ENCODE measurements around the gene OR6K3. TPM values are rescaled to one million over a fixed set of nuclear protein-coding genes. Genes with fewer than 3 reads are reported as not detected.
"Not testable (repeated sequence)": the region's sequence is repeated elsewhere in the genome, so short reads cannot be mapped to it uniquely, and the experiment has no call there.

Gene OR6K3
- total RNA-seq, 1 donor from 2014 or later = not detected

GRCh38 chr1:158717344-158717743 lies 3.2 kb downstream of the OR6K3 start:
- H3K27ac ChIP-seq (ENCODE audit: low read depth, low read length) = no peak overlapping the region
- H3K36me3 ChIP-seq (ENCODE audit: control insufficient read depth in 3 of 3, insufficient read depth in 3 of 3, low read length in 3 of 3) = no peaks in the 10 kb centered on the region
- H3K27me3 ChIP-seq (ENCODE audit: control insufficient read depth in 3 of 3, insufficient read depth in 3 of 3, low read length in 3 of 3) = no peaks in the 10 kb centered on the region

GRCh38 chr1:158716335-158716734 lies 4.2 kb downstream of the OR6K3 start:
- H3K4me3 ChIP-seq (ENCODE audit: low read length in 3 of 3) = no peak overlapping the region
- H3K27me3 ChIP-seq (ENCODE audit: control insufficient read depth in 3 of 3, insufficient read depth in 3 of 3, low read length in 3 of 3) = no peaks in the 10 kb centered on the region
- no peaks in the 10 kb centered on the region for H3K4me1 ChIP-seq (ENCODE audit: control insufficient read depth in 3 of 3, insufficient read depth in 3 of 3, low read length in 3 of 3)
- no peaks in the 10 kb centered on the region for H3K36me3 ChIP-seq (ENCODE audit: control insufficient read depth in 3 of 3, insufficient read depth in 3 of 3, low read length in 3 of 3)
- H3K9me3 ChIP-seq (ENCODE audit: control insufficient read depth in 3 of 3, low read length in 3 of 3) = no peaks in the 10 kb centered on the region
- H3K27ac ChIP-seq (ENCODE audit: low read depth, low read length) = no peak overlapping the region
- no peak overlapping the region for H3K9ac ChIP-seq (ENCODE audit: low read depth in 1 of 3, low read length in 3 of 3)

More at GRCh38 chr1:158717344-158717743, 3.2 kb downstream of the OR6K3 start:
- Histone ChIP-seq H3K4me3 (ENCODE audit: low read length in 3 of 3) (no peak overlapping the region), H3K4me1 (ENCODE audit: control insufficient read depth in 3 of 3, insufficient read depth in 3 of 3, low read length in 3 of 3) (no peaks in the 10 kb centered on the region), H3K9ac (ENCODE audit: low read depth in 1 of 3, low read length in 3 of 3) (no peak overlapping the region), H3K9me3 (ENCODE audit: control insufficient read depth in 3 of 3, low read length in 3 of 3) (no peaks in the 10 kb centered on the region)

- Histone ChIP-seq H3K36me3 (ENCODE audit: control insufficient read depth in 3 of 3, insufficient read depth in 3 of 3, low read length in 3 of 3) (no peaks in the 10 kb centered on the region), H3K9ac (ENCODE audit: low read depth in 1 of 3, low read length in 3 of 3) (no peak overlapping the region), H3K27me3 (ENCODE audit: control insufficient read depth in 3 of 3, insufficient read depth in 3 of 3, low read length in 3 of 3) (no peaks in the 10 kb centered on the region), H3K9me3 (ENCODE audit: control insufficient read depth in 3 of 3, low read length in 3 of 3) (no peaks in the 10 kb centered on the region), H3K4me3 (ENCODE audit: low read length in 3 of 3) (no peak overlapping the region), H3K27ac (ENCODE audit: low read depth, low read length) (no peak overlapping the region), H3K4me1 (ENCODE audit: control insufficient read depth in 3 of 3, insufficient read depth in 3 of 3, low read length in 3 of 3) (no peaks in the 10 kb centered on the region)
Measured at GRCh38 chr1:158714754-158715153, 5.8 kb downstream of the OR6K3 start.

- Histone ChIP-seq H3K9ac (ENCODE audit: low read depth in 1 of 3, low read length in 3 of 3) (no peak overlapping the region), H3K27ac (ENCODE audit: low read depth, low read length) (no peak overlapping the region), H3K4me3 (ENCODE audit: low read length in 3 of 3) (no peak overlapping the region), H3K4me1 (ENCODE audit: control insufficient read depth in 3 of 3, insufficient read depth in 3 of 3, low read length in 3 of 3) (no peaks in the 10 kb centered on the region), H3K27me3 (ENCODE audit: control insufficient read depth in 3 of 3, insufficient read depth in 3 of 3, low read length in 3 of 3) (no peaks in the 10 kb centered on the region), H3K9me3 (ENCODE audit: control insufficient read depth in 3 of 3, low read length in 3 of 3) (no peaks in the 10 kb centered on the region), H3K36me3 (ENCODE audit: control insufficient read depth in 3 of 3, insufficient read depth in 3 of 3, low read length in 3 of 3) (no peaks in the 10 kb centered on the region)
Measured at GRCh38 chr1:158711098-158711497, 9.4 kb downstream of the OR6K3 start.

- Histone ChIP-seq H3K9me3 (ENCODE audit: control insufficient read depth in 3 of 3, low read length in 3 of 3) (no peaks in the 10 kb centered on the region), H3K4me1 (ENCODE audit: control insufficient read depth in 3 of 3, insufficient read depth in 3 of 3, low read length in 3 of 3) (no peaks in the 10 kb centered on the region), H3K4me3 (ENCODE audit: low read length in 3 of 3) (no peak overlapping the region), H3K27ac (ENCODE audit: low read depth, low read length) (no peak overlapping the region), H3K27me3 (ENCODE audit: control insufficient read depth in 3 of 3, insufficient read depth in 3 of 3, low read length in 3 of 3) (no peaks in the 10 kb centered on the region), H3K36me3 (ENCODE audit: control insufficient read depth in 3 of 3, insufficient read depth in 3 of 3, low read length in 3 of 3) (no peaks in the 10 kb centered on the region), H3K9ac (ENCODE audit: low read depth in 1 of 3, low read length in 3 of 3) (no peak overlapping the region)
Measured at GRCh38 chr1:158706096-158706495, 14.4 kb downstream of the OR6K3 start.

GRCh38 chr1:158700552-158700951 lies 20.0 kb downstream of the OR6K3 start, which contains the start of gene OR6K2:
TSS of gene OR6K2 (minus strand) at chr1:158700652. CDS start at chr1:158700652, 0 bp downstream.
- Histone ChIP-seq H3K36me3 (ENCODE audit: control insufficient read depth in 3 of 3, insufficient read depth in 3 of 3, low read length in 3 of 3) (no peaks in the 10 kb centered on the region), H3K27me3 (ENCODE audit: control insufficient read depth in 3 of 3, insufficient read depth in 3 of 3, low read length in 3 of 3) (no peaks in the 10 kb centered on the region), H3K4me3 (ENCODE audit: low read length in 3 of 3) (no peak within 1 kb of the TSS), H3K9ac (ENCODE audit: low read depth in 1 of 3, low read length in 3 of 3) (no peak within 1 kb of the TSS), H3K9me3 (ENCODE audit: control insufficient read depth in 3 of 3, low read length in 3 of 3) (no peaks in the 10 kb centered on the region), H3K27ac (ENCODE audit: low read depth, low read length) (no peak within 1 kb of the TSS), H3K4me1 (ENCODE audit: control insufficient read depth in 3 of 3, insufficient read depth in 3 of 3, low read length in 3 of 3) (no peaks in the 10 kb centered on the region)

GRCh38 chr1:158694596-158694995 lies 25.9 kb downstream of the OR6K3 start:
- no peaks in the 10 kb centered on the region for H3K9me3 ChIP-seq (ENCODE audit: control insufficient read depth in 3 of 3, low read length in 3 of 3)
- no peak overlapping the region for H3K4me3 ChIP-seq (ENCODE audit: low read length in 3 of 3)
- H3K9ac ChIP-seq (ENCODE audit: low read depth in 1 of 3, low read length in 3 of 3) = no peak overlapping the region
- H3K4me1 ChIP-seq (ENCODE audit: control insufficient read depth in 3 of 3, insufficient read depth in 3 of 3, low read length in 3 of 3) = no peaks in the 10 kb centered on the region
- no peak overlapping the region for H3K27ac ChIP-seq (ENCODE audit: low read depth, low read length)
- no peaks in the 10 kb centered on the region for H3K36me3 ChIP-seq (ENCODE audit: control insufficient read depth in 3 of 3, insufficient read depth in 3 of 3, low read length in 3 of 3)
- no peaks in the 10 kb centered on the region for H3K27me3 ChIP-seq (ENCODE audit: control insufficient read depth in 3 of 3, insufficient read depth in 3 of 3, low read length in 3 of 3)

GRCh38 chr1:158692356-158692755 lies 28.2 kb downstream of the OR6K3 start:
- H3K4me1 ChIP-seq (ENCODE audit: control insufficient read depth in 3 of 3, insufficient read depth in 3 of 3, low read length in 3 of 3) = no peaks in the 10 kb centered on the region
- H3K27ac ChIP-seq (ENCODE audit: low read depth, low read length) = no peak overlapping the region
- H3K4me3 ChIP-seq (ENCODE audit: low read length in 3 of 3) = no peak overlapping the region
- no peaks in the 10 kb centered on the region for H3K36me3 ChIP-seq (ENCODE audit: control insufficient read depth in 3 of 3, insufficient read depth in 3 of 3, low read length in 3 of 3)
- H3K9me3 ChIP-seq (ENCODE audit: control insufficient read depth in 3 of 3, low read length in 3 of 3) = no peaks in the 10 kb centered on the region
- H3K9ac ChIP-seq (ENCODE audit: low read depth in 1 of 3, low read length in 3 of 3) = no peak overlapping the region
- H3K27me3 ChIP-seq (ENCODE audit: control insufficient read depth in 3 of 3, insufficient read depth in 3 of 3, low read length in 3 of 3) = no peaks in the 10 kb centered on the region

GRCh38 chr1:158691907-158692306 lies 28.6 kb downstream of the OR6K3 start:
- Histone ChIP-seq H3K27me3 (ENCODE audit: control insufficient read depth in 3 of 3, insufficient read depth in 3 of 3, low read length in 3 of 3) (no peaks in the 10 kb centered on the region), H3K36me3 (ENCODE audit: control insufficient read depth in 3 of 3, insufficient read depth in 3 of 3, low read length in 3 of 3) (no peaks in the 10 kb centered on the region), H3K4me1 (ENCODE audit: control insufficient read depth in 3 of 3, insufficient read depth in 3 of 3, low read length in 3 of 3) (no peaks in the 10 kb centered on the region), H3K27ac (ENCODE audit: low read depth, low read length) (no peak overlapping the region), H3K9me3 (ENCODE audit: control insufficient read depth in 3 of 3, low read length in 3 of 3) (no peaks in the 10 kb centered on the region), H3K9ac (ENCODE audit: low read depth in 1 of 3, low read length in 3 of 3) (no peak overlapping the region), H3K4me3 (ENCODE audit: low read length in 3 of 3) (no peak overlapping the region)

GRCh38 chr1:158691149-158691548 lies 29.4 kb downstream of the OR6K3 start:
- H3K4me1 ChIP-seq (ENCODE audit: control insufficient read depth in 3 of 3, insufficient read depth in 3 of 3, low read length in 3 of 3); H3K9me3 ChIP-seq (ENCODE audit: control insufficient read depth in 3 of 3, low read length in 3 of 3); H3K36me3 ChIP-seq (ENCODE audit: control insufficient read depth in 3 of 3, insufficient read depth in 3 of 3, low read length in 3 of 3); H3K27ac ChIP-seq (ENCODE audit: low read depth, low read length); H3K4me3 ChIP-seq (ENCODE audit: low read length in 3 of 3); H3K9ac ChIP-seq (ENCODE audit: low read depth in 1 of 3, low read length in 3 of 3); H3K27me3 ChIP-seq (ENCODE audit: control insufficient read depth in 3 of 3, insufficient read depth in 3 of 3, low read length in 3 of 3): not testable (repeated sequence)

- Histone ChIP-seq H3K36me3 (ENCODE audit: control insufficient read depth in 3 of 3, insufficient read depth in 3 of 3, low read length in 3 of 3) (no peaks in the 10 kb centered on the region), H3K4me1 (ENCODE audit: control insufficient read depth in 3 of 3, insufficient read depth in 3 of 3, low read length in 3 of 3) (no peaks in the 10 kb centered on the region), H3K9ac (ENCODE audit: low read depth in 1 of 3, low read length in 3 of 3) (no peak overlapping the region), H3K27me3 (ENCODE audit: control insufficient read depth in 3 of 3, insufficient read depth in 3 of 3, low read length in 3 of 3) (no peaks in the 10 kb centered on the region), H3K27ac (ENCODE audit: low read depth, low read length) (no peak overlapping the region), H3K9me3 (ENCODE audit: control insufficient read depth in 3 of 3, low read length in 3 of 3) (no peaks in the 10 kb centered on the region), H3K4me3 (ENCODE audit: low read length in 3 of 3) (no peak overlapping the region)
Measured at GRCh38 chr1:158689875-158690274, 30.6 kb downstream of the OR6K3 start.

All from skeletal muscle tissue (tissue), 4 donors.